ENCODE results near the gene KRT77. TPM values are rescaled to one million over a fixed set of nuclear protein-coding genes. Genes with fewer than 3 reads are reported as not detected.

KRT77 gene
- total RNA-seq, 1 donor from 2014 or later: not detected

DNA sequence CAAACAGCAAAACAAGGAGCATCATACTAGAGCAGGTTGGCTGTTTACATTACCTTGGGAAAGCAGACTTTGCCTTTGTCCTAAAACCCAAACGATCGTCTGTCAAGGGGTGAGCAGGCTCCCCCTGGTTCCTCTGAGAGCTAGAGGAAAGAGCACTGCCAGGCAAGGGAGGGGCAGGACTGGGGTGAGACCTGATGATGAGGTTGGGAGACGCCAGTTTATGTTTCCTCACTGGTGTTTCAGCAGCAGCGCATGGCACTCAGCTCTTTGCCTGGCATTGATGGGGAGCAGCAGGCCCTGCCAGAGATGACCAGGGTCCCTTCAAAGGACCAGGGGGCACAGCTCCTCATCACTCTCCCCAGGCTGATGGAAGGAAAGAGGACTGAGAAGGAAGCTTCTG lies 43.4 kb downstream of the KRT77 start:
- TF ChIP-seq, protein P1, sequence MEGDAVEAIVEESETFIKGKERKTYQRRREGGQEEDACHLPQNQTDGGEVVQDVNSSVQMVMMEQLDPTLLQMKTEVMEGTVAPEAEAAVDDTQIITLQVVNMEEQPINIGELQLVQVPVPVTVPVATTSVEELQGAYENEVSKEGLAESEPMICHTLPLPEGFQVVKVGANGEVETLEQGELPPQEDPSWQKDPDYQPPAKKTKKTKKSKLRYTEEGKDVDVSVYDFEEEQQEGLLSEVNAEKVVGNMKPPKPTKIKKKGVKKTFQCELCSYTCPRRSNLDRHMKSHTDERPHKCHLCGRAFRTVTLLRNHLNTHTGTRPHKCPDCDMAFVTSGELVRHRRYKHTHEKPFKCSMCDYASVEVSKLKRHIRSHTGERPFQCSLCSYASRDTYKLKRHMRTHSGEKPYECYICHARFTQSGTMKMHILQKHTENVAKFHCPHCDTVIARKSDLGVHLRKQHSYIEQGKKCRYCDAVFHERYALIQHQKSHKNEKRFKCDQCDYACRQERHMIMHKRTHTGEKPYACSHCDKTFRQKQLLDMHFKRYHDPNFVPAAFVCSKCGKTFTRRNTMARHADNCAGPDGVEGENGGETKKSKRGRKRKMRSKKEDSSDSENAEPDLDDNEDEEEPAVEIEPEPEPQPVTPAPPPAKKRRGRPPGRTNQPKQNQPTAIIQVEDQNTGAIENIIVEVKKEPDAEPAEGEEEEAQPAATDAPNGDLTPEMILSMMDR (IDR thresholded peaks at IDR 0.05): no peak
- Mint-ChIP-seq H3K9me3 (ENCODE audit: unreplicated experiment) (no peaks in the 10 kb centered on the region), H3K4me1 (ENCODE audit: unreplicated experiment) (no peaks in the 10 kb centered on the region), H3K4me3 (ENCODE audit: unreplicated experiment) (no peak overlapping the region), H3K27me3 (ENCODE audit: unreplicated experiment) (peaks cover 67% of the 10 kb centered on the region), H3K27ac (ENCODE audit: unreplicated experiment) (no peak overlapping the region), H3K36me3 (ENCODE audit: unreplicated experiment) (no peaks in the 10 kb centered on the region)
- no peak for DNase-seq (ENCODE audit: extremely low spot score, unreplicated experiment)

DNA sequence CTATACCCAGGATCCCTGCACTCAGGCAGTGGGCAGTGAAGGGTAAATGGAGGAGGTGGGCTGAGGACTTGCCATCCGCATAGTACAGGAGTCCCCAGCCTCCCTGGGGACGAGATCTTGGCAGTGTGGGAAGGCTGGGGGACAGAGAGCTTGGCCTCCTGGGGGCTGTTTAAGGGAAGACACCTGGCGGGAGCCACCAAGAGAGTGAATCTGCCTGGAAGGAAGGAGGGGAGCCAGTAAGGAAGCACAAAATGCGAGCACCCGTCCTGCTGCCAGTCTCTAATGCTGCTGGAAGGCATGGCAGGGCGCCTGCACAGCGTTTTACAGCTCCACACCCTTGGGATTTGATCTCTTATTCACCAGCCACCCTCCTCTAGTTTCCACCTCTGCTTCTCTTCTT lies 43.9 kb downstream of the KRT77 start:
- H3K9me3 Mint-ChIP-seq (ENCODE audit: unreplicated experiment): no peaks in the 10 kb centered on the region
- no peaks in the 10 kb centered on the region for H3K36me3 Mint-ChIP-seq (ENCODE audit: unreplicated experiment)
- no peak for DNase-seq (ENCODE audit: extremely low spot score, unreplicated experiment)
- no peaks in the 10 kb centered on the region for H3K4me1 Mint-ChIP-seq (ENCODE audit: unreplicated experiment)
- no peak overlapping the region for H3K4me3 Mint-ChIP-seq (ENCODE audit: unreplicated experiment)
- TF ChIP-seq, protein P1 (IDR thresholded peaks at IDR 0.05): no peak
- H3K27me3 Mint-ChIP-seq (ENCODE audit: unreplicated experiment): peaks cover 72% of the 10 kb centered on the region
- H3K27ac Mint-ChIP-seq (ENCODE audit: unreplicated experiment): no peak overlapping the region

DNA sequence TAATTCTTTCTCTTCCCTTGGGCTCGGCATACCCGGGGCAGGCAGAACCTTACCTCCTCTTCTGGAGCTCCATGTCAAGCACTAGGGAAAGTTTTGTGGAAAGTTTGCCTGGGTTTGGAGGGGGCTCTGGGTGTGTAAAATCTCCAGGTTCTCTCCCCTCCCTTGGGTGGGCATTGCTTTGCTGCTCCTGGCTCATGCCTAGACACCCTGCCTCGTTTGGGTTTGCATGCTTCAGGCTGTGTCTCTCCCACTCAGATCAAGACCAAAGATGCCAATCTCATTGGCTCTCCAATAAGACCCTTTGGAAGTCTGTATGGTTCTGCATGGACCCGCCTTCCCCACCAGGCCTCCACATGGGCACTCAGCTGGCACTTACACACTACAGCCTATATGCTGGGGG lies 45.1 kb downstream of the KRT77 start:
- no peak for DNase-seq (ENCODE audit: extremely low spot score, unreplicated experiment)
- TF ChIP-seq, protein P1 (IDR thresholded peaks at IDR 0.05): no peak
- H3K9me3 Mint-ChIP-seq (ENCODE audit: unreplicated experiment): no peaks in the 10 kb centered on the region
- no peak overlapping the region for H3K4me3 Mint-ChIP-seq (ENCODE audit: unreplicated experiment)
- no peak overlapping the region for H3K27ac Mint-ChIP-seq (ENCODE audit: unreplicated experiment)
- peaks cover 71% of the 10 kb centered on the region for H3K27me3 Mint-ChIP-seq (ENCODE audit: unreplicated experiment)
- H3K36me3 Mint-ChIP-seq (ENCODE audit: unreplicated experiment): no peaks in the 10 kb centered on the region
- H3K4me1 Mint-ChIP-seq (ENCODE audit: unreplicated experiment): no peaks in the 10 kb centered on the region

DNA sequence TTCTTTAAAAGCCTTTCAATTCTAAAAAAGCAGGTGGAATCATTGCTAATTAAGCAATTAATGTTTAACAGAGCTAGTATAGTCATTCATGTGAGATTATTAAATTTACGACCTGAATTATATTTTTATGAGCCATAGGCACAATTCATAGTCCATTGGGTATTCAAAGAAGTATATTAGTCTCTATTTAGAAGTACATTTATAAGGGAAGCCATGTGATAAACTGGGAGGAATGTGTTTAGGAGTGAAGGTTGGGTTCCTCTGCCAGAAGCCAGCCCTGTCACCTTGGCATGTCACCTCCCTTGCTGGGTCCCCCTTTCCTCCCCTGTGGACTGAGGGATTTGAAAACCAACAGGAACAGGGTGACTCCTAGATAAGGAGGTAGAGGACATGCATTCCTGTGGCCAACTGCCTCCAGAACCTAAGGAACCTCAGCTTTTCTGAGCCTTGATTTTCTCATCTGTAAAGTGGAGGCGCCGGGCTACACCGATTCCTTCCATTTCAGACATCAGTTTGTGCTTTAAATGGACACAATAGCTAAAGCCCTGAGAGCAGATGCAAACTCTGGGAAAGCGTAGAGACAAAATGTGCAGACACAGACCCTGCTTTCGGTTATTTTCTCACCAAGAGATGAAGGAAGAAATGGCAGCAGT lies 45.9 kb downstream of the KRT77 start:
- peaks cover 75% of the 10 kb centered on the region for H3K27me3 Mint-ChIP-seq (ENCODE audit: unreplicated experiment)
- H3K36me3 Mint-ChIP-seq (ENCODE audit: unreplicated experiment): no peaks in the 10 kb centered on the region
- H3K27ac Mint-ChIP-seq (ENCODE audit: unreplicated experiment): no peak overlapping the region
- no peak overlapping the region for H3K4me3 Mint-ChIP-seq (ENCODE audit: unreplicated experiment)
- H3K4me1 Mint-ChIP-seq (ENCODE audit: unreplicated experiment): no peaks in the 10 kb centered on the region
- DNase-seq (ENCODE audit: extremely low spot score, unreplicated experiment): no peak
- H3K9me3 Mint-ChIP-seq (ENCODE audit: unreplicated experiment): no peaks in the 10 kb centered on the region
- TF ChIP-seq, protein P1 (IDR thresholded peaks at IDR 0.05): no peak

DNA sequence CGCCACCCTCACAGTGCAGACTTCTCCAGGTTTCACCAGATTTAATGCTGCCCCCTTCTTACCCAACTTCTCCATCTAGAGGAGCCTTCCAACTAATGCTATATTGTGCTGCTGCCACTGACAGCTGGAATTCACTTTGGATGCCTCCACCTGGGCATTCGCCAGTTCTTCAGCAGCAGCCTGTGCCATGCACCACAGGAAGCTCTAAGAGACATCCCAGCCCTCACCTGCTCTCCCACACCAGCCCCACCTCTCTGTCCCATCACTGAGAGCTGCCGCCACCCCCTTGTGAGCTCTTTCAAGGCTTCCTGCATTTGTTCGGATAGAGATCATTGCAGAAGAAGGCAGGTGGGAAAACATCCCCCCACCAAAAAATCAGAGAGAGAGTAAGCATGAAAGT lies 46.7 kb downstream of the KRT77 start:
- no peaks in the 10 kb centered on the region for H3K9me3 Mint-ChIP-seq (ENCODE audit: unreplicated experiment)
- peaks cover 71% of the 10 kb centered on the region for H3K27me3 Mint-ChIP-seq (ENCODE audit: unreplicated experiment)
- no peaks in the 10 kb centered on the region for H3K4me1 Mint-ChIP-seq (ENCODE audit: unreplicated experiment)
- H3K36me3 Mint-ChIP-seq (ENCODE audit: unreplicated experiment): no peaks in the 10 kb centered on the region
- H3K4me3 Mint-ChIP-seq (ENCODE audit: unreplicated experiment): no peak overlapping the region
- H3K27ac Mint-ChIP-seq (ENCODE audit: unreplicated experiment): no peak overlapping the region
- DNase-seq (ENCODE audit: extremely low spot score, unreplicated experiment): no peak
- TF ChIP-seq, protein P1 (IDR thresholded peaks at IDR 0.05): no peak

Measured in osteocyte (in vitro differentiated cells).